HepG2 (cell line): ENCODE data around the gene PXK. TPM values are rescaled to one million over a fixed set of nuclear protein-coding genes. Genes with fewer than 3 reads are reported as not detected.

Experiments used
- ATF7-NPFF ChIP-seq: sonication (generic); formaldehyde crosslinking; IDR thresholded peaks from 2 replicates; pipeline ENCODE4 v1.8.1; 2023; ENCODE audit warnings: mild to moderate bottlenecking, low read depth, missing genetic modification reagents, moderate library complexity
- CENPBD1 ChIP-seq: sonication (generic); formaldehyde crosslinking; IDR thresholded peaks from 2 replicates; pipeline ENCODE4 v1.8.0; 2022; ENCODE audit warnings: missing genetic modification reagents, low read depth, mild to moderate bottlenecking, borderline replicate concordance
- MIER2 ChIP-seq: IDR thresholded peaks from 2 replicates; pipeline ENCODE4 v1.6.1; 2016; ENCODE audit warnings: missing biosample characterization, missing genetic modification reagents
- MLXIP ChIP-seq: sonication (generic); formaldehyde crosslinking; IDR thresholded peaks from 2 replicates; pipeline ENCODE4 v1.9.0; 2021; ENCODE audit warnings: missing genetic modification reagents, borderline replicate concordance
- MTA1 ChIP-seq: sonication (generic); formaldehyde crosslinking; IDR thresholded peaks from 2 replicates; pipeline ENCODE4 v1.4.0; 2020; ENCODE audit warnings: missing genetic modification reagents, mild to moderate bottlenecking, borderline replicate concordance
- RCOR2 ChIP-seq: IDR thresholded peaks from 2 replicates; pipeline ENCODE4 v1.6.1; 2016; ENCODE audit warnings: missing biosample characterization, missing genetic modification reagents
- SRSF4 ChIP-seq: fragments of 200-400 bp; formaldehyde crosslinking; IDR thresholded peaks from one replicate; pipeline ENCODE4 v1.6.1; 2018; ENCODE audit warnings: mild to moderate bottlenecking, low read depth, low read length, moderate library complexity; ENCODE audit not compliant: poor library complexity, severe bottlenecking
- TFDP2 ChIP-seq: sonication (generic); formaldehyde crosslinking; IDR thresholded peaks from 2 replicates; pipeline ENCODE4 v1.4.0; 2020; ENCODE audit warnings: missing genetic modification reagents
- TP53 ChIP-seq: sonication (generic); formaldehyde crosslinking; conservative IDR thresholded peaks from 2 replicates; pipeline ENCODE4 v1.4.0; 2020; ENCODE audit warnings: missing genetic modification reagents
- ZNF232 ChIP-seq: sonication (generic); formaldehyde crosslinking; IDR thresholded peaks from 2 replicates; pipeline ENCODE4 v1.4.0; 2020; ENCODE audit warnings: missing genetic modification reagents, borderline replicate concordance
- ZNF33A ChIP-seq: sonication (generic); formaldehyde crosslinking; IDR thresholded peaks from 2 replicates; pipeline ENCODE4 v1.5.1; 2020; ENCODE audit warnings: missing genetic modification reagents, mild to moderate bottlenecking, moderate library complexity, borderline replicate concordance
- ZNF430 ChIP-seq: sonication (generic); formaldehyde crosslinking; IDR thresholded peaks from 2 replicates; pipeline ENCODE4 v1.9.0; 2021; ENCODE audit warnings: mild to moderate bottlenecking, missing genetic modification reagents
- ZNF512B ChIP-seq: sonication (generic); formaldehyde crosslinking; IDR thresholded peaks from 2 replicates; pipeline ENCODE4 v1.5.1; 2020; ENCODE audit warnings: missing genetic modification reagents, mild to moderate bottlenecking, borderline replicate concordance
- polyA plus RNA-seq, 8 experiments: library from polyadenylated mRNA; depleted of rRNA in 3 of 8; stranded (reverse) in 7 of 8; unstranded in 1 of 8; fragments of >200 nt; fragmentation: Illumina TruSeq in 4 of 8; extraction: Trizol in 4 of 8; gene quantifications; 2 replicates each; pipeline versions ENCODE4 v1.2.1 to v1.2.3, GENCODE V29; 2011 to 2016; ENCODE audit warnings: low read depth in 4 of 8, missing spikeins in 1 of 8, mixed read lengths in 1 of 8; ENCODE audit not compliant: insufficient read depth in 1 of 8
- total RNA-seq, 5 experiments: library from RNA; depleted of rRNA; stranded (reverse); fragments of >200 nt; fragmentation: Illumina TruSeq; extraction: Trizol; gene quantifications; 2 replicates each; pipeline ENCODE4 v1.2.3, GENCODE V29; 2016; ENCODE audit warnings: low read depth in 1 of 5
- TF ChIP-seq, protein P1 (sequence below): sonication (generic); formaldehyde crosslinking; IDR thresholded peaks from 2 replicates; pipeline ENCODE4 v1.8.0; 2022; ENCODE audit warnings: missing genetic modification reagents, mild to moderate bottlenecking, inconsistent platforms, borderline replicate concordance
- TF ChIP-seq, protein P2 (sequence below): sonication (generic); formaldehyde crosslinking; IDR thresholded peaks from 2 replicates; pipeline ENCODE4 v1.9.0; 2021; ENCODE audit warnings: missing genetic modification reagents, mild to moderate bottlenecking, borderline replicate concordance
- TF ChIP-seq, protein P3 (sequence below): sonication (generic); formaldehyde crosslinking; IDR thresholded peaks from 2 replicates; pipeline ENCODE4 v1.8.0; 2022; ENCODE audit warnings: low read depth, missing genetic modification reagents

The PXK gene
- total and polyA plus RNA-seq, 2 of the 13 experiments (the other 11 are each of a cell fraction or from before 2014, with no cell fraction given), result 6.4 to 18.6 TPM

GRCh38 chr3:58470363-58471024 is 137.8 kb downstream of the PXK start (continued):
- TF ChIP-seq SRSF4 (no peak), TFDP2 (CRISPR knock-in tag) (no peak), TP53 (CRISPR knock-in tag) (no peak), ZNF430 (CRISPR knock-in tag) (no peak), MTA1 (no peak), ZNF232 (no peak), RCOR2 (no peak), ZNF33A (no peak), ZNF512B (CRISPR knock-in tag) (no peak), CENPBD1 (CRISPR knock-in tag) (no peak), ATF7-NPFF (CRISPR knock-in tag) (no peak), MIER2 (CRISPR knock-in tag) (no peak), MLXIP (CRISPR knock-in tag) (no peak)
- TF ChIP-seq, protein P1, sequence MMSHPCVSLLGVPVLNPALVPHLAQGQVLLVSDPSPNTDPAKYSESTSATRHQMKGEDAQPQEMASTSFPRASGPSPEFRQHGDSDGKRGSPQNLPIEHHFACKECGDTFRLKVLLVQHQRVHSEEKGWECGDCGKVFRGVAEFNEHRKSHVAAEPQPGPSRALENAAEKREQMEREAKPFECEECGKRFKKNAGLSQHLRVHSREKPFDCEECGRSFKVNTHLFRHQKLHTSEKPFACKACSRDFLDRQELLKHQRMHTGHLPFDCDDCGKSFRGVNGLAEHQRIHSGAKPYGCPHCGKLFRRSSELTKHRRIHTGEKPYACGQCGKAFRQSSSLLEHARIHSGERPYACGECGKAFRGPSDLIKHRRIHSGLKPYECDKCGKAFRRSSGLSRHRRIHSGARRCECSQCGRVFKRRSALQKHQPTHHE (CRISPR knock-in tag), result no peak
- TF ChIP-seq, protein P2, sequence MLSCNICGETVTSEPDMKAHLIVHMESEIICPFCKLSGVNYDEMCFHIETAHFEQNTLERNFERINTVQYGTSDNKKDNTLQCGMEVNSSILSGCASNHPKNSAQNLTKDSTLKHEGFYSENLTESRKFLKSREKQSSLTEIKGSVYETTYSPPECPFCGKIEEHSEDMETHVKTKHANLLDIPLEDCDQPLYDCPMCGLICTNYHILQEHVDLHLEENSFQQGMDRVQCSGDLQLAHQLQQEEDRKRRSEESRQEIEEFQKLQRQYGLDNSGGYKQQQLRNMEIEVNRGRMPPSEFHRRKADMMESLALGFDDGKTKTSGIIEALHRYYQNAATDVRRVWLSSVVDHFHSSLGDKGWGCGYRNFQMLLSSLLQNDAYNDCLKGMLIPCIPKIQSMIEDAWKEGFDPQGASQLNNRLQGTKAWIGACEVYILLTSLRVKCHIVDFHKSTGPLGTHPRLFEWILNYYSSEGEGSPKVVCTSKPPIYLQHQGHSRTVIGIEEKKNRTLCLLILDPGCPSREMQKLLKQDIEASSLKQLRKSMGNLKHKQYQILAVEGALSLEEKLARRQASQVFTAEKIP (CRISPR knock-in tag), result no peak
- TF ChIP-seq, protein P3, sequence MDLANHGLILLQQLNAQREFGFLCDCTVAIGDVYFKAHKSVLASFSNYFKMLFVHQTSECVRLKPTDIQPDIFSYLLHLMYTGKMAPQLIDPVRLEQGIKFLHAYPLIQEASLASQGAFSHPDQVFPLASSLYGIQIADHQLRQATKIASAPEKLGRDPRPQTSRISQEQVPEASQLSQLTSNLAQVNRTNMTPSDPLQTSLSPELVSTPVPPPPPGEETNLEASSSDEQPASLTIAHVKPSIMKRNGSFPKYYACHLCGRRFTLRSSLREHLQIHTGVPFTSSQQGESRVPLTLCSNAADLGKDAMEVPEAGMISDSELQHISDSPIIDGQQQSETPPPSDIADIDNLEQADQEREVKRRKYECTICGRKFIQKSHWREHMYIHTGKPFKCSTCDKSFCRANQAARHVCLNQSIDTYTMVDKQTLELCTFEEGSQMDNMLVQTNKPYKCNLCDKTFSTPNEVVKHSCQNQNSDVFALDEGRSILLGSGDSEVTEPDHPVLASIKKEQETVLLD (CRISPR knock-in tag), result no peak
